HUES6 (cell line): ENCODE data around the gene ARHGEF39.
A peak's percentile ranks its signal among the peaks of the same experiment; 100 is the strongest.

Source experiments
- H3K27ac ChIP-seq: 2 replicates; pipeline ENCODE4 v1.7.0; 2013; ENCODE audit warnings: low read depth, mild to moderate bottlenecking, low read length, inconsistent platforms
- H3K27me3 ChIP-seq: 2 replicates; pipeline ENCODE4 v1.6.1; 2013; ENCODE audit warnings: low read length; ENCODE audit not compliant: control insufficient read depth, insufficient read depth
- H3K36me3 ChIP-seq: 2 replicates; pipeline ENCODE4 v1.6.1; 2013; ENCODE audit warnings: low read length; ENCODE audit not compliant: control insufficient read depth, insufficient read depth
- H3K4me1 ChIP-seq: 2 replicates; pipeline ENCODE4 v1.6.1; 2013; ENCODE audit warnings: low read length; ENCODE audit not compliant: control insufficient read depth, insufficient read depth
- H3K4me3 ChIP-seq: 2 replicates; pipeline ENCODE4 v1.5.1; 2013; ENCODE audit warnings: low read depth, low read length
- H3K9ac ChIP-seq: one replicate; pipeline ENCODE4 v1.6.1; 2013; ENCODE audit warnings: mild to moderate bottlenecking, low read length
- H3K9me3 ChIP-seq: 2 replicates; pipeline ENCODE4 v1.6.1; 2013; ENCODE audit warnings: low read depth, low read length; ENCODE audit not compliant: control insufficient read depth, insufficient read depth

Gene ARHGEF39, protein sequence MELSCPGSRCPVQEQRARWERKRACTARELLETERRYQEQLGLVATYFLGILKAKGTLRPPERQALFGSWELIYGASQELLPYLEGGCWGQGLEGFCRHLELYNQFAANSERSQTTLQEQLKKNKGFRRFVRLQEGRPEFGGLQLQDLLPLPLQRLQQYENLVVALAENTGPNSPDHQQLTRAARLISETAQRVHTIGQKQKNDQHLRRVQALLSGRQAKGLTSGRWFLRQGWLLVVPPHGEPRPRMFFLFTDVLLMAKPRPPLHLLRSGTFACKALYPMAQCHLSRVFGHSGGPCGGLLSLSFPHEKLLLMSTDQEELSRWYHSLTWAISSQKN

DNA sequence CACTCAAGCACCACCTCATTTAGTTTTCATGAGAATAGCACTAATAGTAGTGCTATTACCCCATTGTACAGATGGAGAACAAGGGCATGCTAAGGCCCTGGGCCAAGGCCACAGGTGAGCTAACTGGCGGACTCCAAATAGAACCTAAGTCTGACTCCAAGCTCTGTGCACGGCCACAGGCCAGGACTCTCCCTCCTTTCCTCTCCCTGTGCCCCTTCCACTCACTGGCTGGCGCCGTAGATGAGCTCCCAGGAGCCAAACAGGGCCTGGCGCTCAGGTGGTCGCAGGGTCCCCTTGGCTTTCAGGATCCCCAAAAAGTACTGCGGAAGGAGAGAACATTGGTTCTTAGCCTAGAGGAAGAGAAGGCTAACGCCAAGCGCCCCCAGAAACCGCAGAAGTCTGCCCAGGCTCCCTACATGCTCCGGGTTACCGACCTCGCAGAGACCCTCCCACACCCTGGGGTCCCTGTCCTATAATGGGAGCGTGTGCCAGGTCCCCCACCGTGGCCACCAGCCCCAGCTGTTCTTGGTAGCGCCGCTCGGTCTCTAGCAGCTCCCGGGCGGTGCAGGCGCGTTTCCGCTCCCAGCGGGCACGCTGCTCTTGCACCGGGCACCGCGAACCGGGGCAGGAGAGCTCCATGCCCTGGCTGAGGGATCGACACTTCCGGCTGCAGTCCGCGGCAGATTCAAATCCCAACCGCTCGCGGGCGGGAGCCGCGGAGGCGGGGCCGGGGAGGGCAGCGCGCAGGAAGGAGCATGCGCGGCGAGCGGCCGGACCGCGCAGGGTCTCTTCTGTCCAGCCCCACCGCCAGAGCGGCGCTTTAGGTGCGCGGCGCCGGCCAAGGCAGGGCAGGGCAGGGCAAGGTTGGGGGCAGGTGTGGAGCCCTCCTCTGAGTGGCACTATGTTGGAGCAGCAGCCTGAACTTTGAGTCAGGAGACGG, at the start of gene ARHGEF39:
TSS of gene ARHGEF39 (minus strand) at position 665 of the 940 bp plus-strand sequence. CDS start at position 639, 26 bp downstream.
- Histone ChIP-seq H3K4me1 (peaks cover 5% of the 10 kb centered on the region), H3K27me3 (no peaks in the 10 kb centered on the region), H3K27ac (peak within 1 kb of the TSS; percentile 48; the same call in 1 of the 2 replicates)

DNA sequence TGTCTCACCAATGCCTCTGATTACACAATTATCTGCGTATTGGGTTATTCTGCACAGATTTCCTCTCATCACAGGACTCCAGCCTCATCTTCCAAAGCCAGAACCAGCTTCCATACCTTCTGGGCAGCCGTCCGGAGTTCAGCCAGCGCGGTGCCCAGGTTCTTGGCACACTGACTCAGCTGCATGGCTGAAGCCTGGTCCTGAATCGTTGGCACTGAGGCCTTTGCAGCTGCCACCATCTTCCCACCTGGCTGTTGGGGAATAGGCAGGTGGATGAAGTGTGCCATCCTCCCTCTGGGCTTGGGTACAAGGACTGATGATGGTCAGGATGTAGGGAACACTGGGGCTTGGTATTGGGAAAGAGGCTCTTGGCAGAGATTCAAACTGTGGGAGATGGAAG, 49.1 kb upstream of the ARHGEF39 start:
- Histone ChIP-seq H3K9me3 (no peaks in the 10 kb centered on the region), H3K27me3 (no peaks in the 10 kb centered on the region), H3K27ac (no peak overlapping the region), H3K36me3 (peaks cover 92% of the 10 kb centered on the region), H3K4me1 (peaks cover 3% of the 10 kb centered on the region; the same call in 1 of the 2 replicates), H3K9ac (no peak overlapping the region), H3K4me3 (no peak overlapping the region)

More for the DNA sequence above, at the start of gene ARHGEF39:
- Histone ChIP-seq H3K36me3 (peaks cover 31% of the 10 kb centered on the region), H3K9me3 (no peaks in the 10 kb centered on the region), H3K4me3 (peak within 1 kb of the TSS; percentile 86), H3K9ac (peak within 1 kb of the TSS; percentile 87)

DNA sequence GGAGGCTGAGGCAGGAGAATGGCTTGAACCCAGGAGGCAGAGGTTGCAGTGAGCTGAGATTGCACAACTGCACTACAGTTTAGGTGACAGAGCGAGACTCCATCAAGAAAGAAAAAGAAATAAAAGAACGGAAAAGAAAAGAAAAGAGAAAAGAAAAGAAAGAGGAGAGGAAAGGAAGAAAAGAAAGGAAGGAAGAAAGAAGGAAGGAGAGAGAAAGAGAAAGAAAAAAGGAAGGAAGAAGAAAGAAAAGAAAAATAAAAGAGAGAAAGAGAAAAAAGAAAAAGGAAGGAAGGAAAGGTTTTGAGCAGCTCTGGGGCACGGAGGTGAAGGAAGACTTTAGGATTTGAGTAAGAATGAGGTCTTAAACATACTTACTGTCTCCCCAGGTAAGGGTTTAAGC, 48.6 kb upstream of the ARHGEF39 start:
- peaks cover 3% of the 10 kb centered on the region; the same call in 1 of the 2 replicates for H3K4me1 ChIP-seq
- no peaks in the 10 kb centered on the region for H3K27me3 ChIP-seq
- no peak overlapping the region for H3K27ac ChIP-seq
- H3K4me3 ChIP-seq: no peak overlapping the region
- H3K36me3 ChIP-seq: peaks cover 92% of the 10 kb centered on the region
- H3K9ac ChIP-seq: no peak overlapping the region
- H3K9me3 ChIP-seq: no peaks in the 10 kb centered on the region

DNA sequence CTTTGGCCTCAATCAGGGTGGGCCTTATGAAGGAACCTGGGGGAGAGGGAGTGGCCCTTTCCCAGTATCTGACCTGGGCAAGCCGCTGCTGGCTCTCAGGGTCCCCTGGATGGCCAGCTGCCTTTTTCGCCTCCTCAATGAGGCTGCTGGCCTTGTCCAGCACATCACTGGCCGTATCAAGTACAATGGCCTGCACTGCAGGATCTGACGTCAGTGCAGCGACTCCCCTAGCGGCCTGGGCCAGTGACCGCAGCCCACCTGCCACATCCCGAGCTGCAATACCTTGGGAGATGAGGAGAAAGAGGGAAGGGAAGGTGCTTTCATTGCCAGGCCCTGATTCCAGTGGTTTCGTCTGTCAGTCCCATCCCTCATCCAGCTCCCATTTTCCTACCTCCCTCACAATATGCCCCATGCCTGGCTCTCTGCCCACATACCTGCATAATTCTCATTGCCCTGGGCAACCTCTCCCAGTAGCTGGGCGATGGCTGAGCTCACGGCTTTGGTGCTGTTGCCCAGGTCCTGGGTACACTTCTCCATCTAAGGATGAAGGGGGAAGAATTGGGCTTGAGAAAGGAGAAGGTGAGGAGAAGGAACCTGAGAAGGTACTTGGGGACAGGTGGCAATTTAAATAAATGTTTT, 47.9 kb upstream of the ARHGEF39 start:
- no peaks in the 10 kb centered on the region for H3K9me3 ChIP-seq
- H3K36me3 ChIP-seq: peaks cover 91% of the 10 kb centered on the region
- H3K4me3 ChIP-seq: no peak overlapping the region
- H3K4me1 ChIP-seq: peaks cover 3% of the 10 kb centered on the region; the same call in 1 of the 2 replicates
- no peak overlapping the region for H3K27ac ChIP-seq
- H3K9ac ChIP-seq: no peak overlapping the region
- H3K27me3 ChIP-seq: no peaks in the 10 kb centered on the region

DNA sequence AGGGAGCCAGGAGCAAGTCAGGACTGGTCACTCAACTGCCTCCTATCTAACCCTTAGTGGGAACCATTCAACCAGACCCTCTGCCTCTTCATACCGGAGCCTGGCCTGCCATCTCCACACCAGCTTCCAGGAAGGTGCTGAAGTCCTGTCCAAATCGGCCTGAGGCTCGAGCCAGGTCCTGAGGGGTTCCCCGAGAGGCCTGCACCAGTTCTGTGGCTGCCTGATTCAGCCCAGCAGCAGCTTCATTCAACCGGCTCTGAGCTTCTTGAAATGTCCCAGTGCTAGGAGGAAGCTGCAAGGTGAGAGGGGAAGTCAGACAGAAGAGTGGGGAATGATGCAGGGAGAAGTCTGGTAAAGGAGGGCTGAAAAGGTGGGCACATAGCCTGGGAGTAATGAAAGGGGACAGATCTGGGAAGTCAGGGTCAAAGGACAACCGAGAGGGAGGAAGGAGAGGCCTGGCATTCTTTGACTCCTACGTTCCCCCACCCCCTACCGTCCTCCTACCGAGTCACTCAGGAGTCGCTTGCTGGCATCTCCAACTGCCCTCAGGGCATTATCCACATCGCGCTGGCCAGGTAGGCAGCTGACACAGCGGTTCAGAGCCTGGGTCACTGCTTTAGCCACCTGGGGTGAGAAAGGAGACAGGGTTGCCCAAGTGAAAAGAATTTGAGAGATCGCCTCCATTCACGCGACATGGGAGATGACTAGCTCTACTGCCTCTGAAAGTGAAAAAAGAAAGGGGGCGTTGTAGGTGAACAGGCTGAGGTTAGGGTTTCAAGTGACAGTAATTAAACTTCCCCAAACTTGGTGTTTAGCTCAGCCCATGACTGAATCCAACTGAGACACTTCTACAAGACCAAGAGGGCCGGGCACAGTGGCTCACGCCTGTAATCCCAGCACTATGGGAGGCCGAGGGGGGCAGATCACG, 46.8 kb upstream of the ARHGEF39 start:
- Histone ChIP-seq H3K9ac (no peak overlapping the region), H3K36me3 (peaks cover 91% of the 10 kb centered on the region), H3K4me1 (peaks cover 3% of the 10 kb centered on the region; the same call in 1 of the 2 replicates), H3K27me3 (no peaks in the 10 kb centered on the region), H3K27ac (no peak overlapping the region), H3K9me3 (no peaks in the 10 kb centered on the region), H3K4me3 (no peak overlapping the region)

DNA sequence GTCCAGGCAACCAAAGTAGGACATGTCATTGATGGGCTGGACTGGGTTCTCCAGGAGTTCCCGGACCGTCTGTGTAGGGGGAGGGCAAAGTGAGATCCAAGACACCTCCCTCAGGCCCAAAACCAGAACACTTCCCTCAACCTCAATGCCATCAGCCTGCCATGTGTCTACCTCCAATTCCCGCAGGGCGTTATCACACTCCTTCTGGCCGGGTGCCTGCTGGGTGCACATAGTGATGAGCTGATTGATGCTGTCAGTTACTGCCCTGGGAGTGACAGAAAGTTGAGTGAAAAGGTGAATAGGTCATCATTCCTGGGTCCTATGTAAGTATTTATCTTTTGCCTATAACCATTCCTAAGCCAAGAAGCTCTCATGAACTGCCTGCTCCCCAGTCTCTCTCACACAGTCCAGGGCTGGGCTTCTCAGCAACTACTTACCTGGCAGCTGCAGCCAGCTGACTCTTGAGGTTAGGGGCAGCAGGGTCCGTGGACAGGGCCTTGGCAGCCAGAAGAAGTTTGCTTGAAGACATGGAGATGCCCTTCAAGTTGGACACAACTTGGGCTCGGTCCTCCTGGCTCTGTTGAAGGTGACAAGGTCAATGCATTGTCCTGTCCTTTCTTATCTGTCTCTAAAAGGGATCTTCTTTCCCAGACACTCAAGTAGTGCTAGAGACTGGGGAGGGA, 46.0 kb upstream of the ARHGEF39 start:
- peaks cover 91% of the 10 kb centered on the region for H3K36me3 ChIP-seq
- H3K4me1 ChIP-seq: peaks cover 3% of the 10 kb centered on the region; the same call in 1 of the 2 replicates
- H3K4me3 ChIP-seq: no peak overlapping the region
- no peak overlapping the region for H3K9ac ChIP-seq
- no peaks in the 10 kb centered on the region for H3K9me3 ChIP-seq
- H3K27ac ChIP-seq: no peak overlapping the region
- H3K27me3 ChIP-seq: no peaks in the 10 kb centered on the region

DNA sequence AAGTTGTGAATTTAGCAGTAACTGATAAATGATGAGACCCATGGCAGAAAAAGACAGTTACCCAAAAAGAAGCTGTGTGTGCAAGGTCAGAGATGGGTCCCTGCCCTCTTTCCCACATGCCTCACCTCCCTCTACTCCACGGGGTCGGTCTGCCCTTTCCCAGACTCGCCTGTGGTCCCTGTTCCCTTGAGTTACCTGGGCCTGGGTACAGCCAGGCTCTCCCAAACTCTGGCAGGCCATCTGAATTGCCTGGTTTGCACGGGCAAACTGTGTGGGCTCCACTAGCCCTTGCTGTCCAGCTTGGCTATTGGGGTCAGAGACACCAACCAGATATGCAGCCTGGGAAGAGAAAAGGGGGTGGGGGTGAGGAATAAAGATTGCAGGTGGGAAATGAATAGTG, 43.2 kb upstream of the ARHGEF39 start:
- no peaks in the 10 kb centered on the region for H3K27me3 ChIP-seq
- no peak overlapping the region for H3K9ac ChIP-seq

DNA sequence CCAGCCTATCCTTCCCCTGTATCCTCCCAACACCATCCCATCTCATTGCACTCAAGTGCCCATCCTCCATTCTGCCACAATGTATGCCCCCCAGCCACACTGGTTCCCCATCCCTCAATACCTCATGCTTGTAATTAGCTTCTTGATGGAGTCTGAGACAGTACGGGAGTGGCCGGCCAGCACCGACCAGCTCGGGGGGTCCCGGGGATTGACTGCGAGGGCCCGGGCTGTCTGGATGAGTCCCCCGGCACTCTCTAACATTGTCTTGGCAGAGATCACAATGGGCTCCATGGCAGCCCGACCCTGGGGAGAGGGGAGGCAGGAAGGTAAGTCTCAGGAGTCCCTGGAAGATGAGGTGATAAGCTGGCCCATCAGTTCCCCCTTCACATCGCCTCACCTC, 42.0 kb upstream of the ARHGEF39 start:
- Histone ChIP-seq H3K9me3 (no peaks in the 10 kb centered on the region), H3K9ac (no peak overlapping the region), H3K27ac (no peak overlapping the region), H3K4me1 (peaks cover 1% of the 10 kb centered on the region; the same call in 1 of the 2 replicates), H3K4me3 (no peak overlapping the region), H3K36me3 (peaks cover 92% of the 10 kb centered on the region), H3K27me3 (no peaks in the 10 kb centered on the region)

More for the DNA sequence above, 43.2 kb upstream of the ARHGEF39 start:
- H3K27ac ChIP-seq: no peak overlapping the region
- H3K4me3 ChIP-seq: no peak overlapping the region
- H3K9me3 ChIP-seq: no peaks in the 10 kb centered on the region
- peaks cover 92% of the 10 kb centered on the region for H3K36me3 ChIP-seq
- H3K4me1 ChIP-seq: peaks cover 3% of the 10 kb centered on the region; the same call in 1 of the 2 replicates

DNA sequence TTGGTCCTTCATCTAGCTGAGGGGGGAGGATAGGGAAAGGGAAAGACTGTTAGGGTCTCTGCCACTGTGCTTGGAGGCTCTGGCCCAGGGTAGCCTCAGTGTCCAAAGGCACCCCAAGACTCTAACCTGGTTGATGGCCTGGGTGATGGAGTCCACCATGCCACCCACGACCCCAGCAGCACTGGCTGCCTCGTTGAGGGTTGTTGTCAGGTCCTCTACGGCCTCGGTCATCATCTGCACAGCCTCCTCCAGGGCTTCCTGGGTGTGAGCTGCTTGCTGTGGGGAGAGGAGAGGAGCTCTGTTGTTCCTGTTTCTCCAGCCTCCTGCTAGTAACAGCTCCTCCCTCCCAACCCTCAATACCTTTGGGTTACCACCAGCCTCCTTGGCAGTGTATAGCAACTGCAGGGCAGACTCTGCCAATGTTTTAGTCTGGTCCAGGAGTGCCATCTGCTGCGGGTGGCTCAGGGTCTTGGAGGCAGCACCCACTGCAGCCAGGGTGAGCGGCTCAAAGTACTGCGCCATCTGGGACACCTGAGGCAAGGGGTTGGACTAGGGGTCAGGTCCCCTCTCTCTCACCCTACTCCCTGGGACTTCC, 40.9 kb upstream of the ARHGEF39 start:
- no peaks in the 10 kb centered on the region for H3K9me3 ChIP-seq
- H3K9ac ChIP-seq: no peak overlapping the region
- no peaks in the 10 kb centered on the region for H3K27me3 ChIP-seq
- no peaks in the 10 kb centered on the region for H3K4me1 ChIP-seq
- H3K36me3 ChIP-seq: peaks cover 92% of the 10 kb centered on the region
- no peak overlapping the region for H3K27ac ChIP-seq
- H3K4me3 ChIP-seq: no peak overlapping the region
